GM10266 (cell line): ENCODE data around the gene ACSF3.
A peak's percentile ranks its signal among the peaks of the same experiment; 100 is the strongest.

Experiments used
- DNase-seq: peaks from one replicate; pipeline ENCODE4 v3.0.0; 2012; ENCODE audit errors: extremely low spot score
- TF ChIP-seq, protein P1 (sequence below): IDR thresholded peaks from 2 replicates; pipeline ENCODE4 v1.5.1; 2012; ENCODE audit warnings: mild to moderate bottlenecking, low read depth; ENCODE audit not compliant: control insufficient read depth, insufficient read depth; ENCODE audit errors: missing control alignments

ACSF3 gene

DNA sequence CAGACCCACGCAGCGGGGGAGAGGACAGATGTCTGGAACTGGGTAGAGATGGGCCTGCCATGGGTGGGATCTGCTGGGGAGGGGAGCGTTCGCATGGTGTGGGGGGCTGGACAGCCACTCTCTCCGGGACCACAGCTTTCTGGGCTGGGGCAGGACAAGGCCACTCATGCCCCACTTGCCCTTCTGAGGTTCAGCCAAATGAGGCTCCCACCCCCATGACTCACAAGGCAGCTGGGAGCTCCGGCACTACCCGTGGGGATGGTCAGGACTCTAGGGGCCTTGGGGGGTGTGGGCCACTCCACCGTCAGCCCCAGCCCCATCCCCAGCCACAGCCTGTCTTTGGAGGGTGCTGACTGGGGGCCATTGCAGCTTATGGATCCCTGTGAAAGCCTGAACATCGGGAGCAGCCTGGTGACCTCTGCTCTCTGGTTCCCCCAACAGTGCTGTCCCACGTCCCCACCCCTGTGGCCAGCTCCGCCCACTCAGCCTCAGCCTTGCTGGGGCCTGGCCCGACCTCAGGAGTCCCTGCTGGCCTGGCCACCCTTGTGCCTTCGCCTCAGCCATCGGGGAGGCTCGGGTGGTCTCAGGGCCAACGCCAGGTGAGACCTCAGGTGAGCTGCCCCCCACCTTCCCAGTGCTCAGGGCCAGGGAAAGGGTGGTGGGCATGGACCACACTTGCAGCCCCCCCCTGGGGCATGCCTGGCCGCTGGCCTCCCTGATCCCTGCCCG lies 73.2 kb downstream of the ACSF3 start:
- no peak for DNase-seq
- TF ChIP-seq, protein P1, sequence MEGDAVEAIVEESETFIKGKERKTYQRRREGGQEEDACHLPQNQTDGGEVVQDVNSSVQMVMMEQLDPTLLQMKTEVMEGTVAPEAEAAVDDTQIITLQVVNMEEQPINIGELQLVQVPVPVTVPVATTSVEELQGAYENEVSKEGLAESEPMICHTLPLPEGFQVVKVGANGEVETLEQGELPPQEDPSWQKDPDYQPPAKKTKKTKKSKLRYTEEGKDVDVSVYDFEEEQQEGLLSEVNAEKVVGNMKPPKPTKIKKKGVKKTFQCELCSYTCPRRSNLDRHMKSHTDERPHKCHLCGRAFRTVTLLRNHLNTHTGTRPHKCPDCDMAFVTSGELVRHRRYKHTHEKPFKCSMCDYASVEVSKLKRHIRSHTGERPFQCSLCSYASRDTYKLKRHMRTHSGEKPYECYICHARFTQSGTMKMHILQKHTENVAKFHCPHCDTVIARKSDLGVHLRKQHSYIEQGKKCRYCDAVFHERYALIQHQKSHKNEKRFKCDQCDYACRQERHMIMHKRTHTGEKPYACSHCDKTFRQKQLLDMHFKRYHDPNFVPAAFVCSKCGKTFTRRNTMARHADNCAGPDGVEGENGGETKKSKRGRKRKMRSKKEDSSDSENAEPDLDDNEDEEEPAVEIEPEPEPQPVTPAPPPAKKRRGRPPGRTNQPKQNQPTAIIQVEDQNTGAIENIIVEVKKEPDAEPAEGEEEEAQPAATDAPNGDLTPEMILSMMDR, result no peak

DNA sequence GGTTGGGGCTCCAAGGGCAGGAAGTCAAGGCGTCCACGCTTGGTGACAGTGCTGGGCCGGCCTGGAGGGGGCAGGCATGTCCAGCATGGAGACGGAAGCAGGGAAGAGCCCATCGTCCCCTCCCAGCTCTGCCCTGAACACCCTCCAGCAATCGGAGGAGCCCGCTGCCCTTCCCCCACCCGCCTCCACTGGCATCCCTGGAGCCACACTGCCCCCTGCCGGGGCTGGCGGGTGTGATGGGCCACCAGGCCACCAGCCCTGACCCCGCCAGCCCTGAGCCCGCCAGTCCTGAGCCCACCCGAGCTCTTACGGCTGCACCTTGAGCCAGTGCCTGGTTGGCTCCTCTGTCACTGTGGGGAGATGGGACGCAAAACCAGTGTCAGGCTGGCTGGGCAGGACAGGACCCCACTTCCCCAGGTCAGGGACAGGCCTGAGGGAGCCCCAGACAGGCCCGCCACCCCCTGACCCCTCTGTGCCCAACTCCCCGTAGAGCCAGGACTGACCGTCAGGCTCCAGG lies 73.8 kb downstream of the ACSF3 start:
- peak; percentile 90 for DNase-seq
- TF ChIP-seq, protein P1, result peak; percentile 91

DNA sequence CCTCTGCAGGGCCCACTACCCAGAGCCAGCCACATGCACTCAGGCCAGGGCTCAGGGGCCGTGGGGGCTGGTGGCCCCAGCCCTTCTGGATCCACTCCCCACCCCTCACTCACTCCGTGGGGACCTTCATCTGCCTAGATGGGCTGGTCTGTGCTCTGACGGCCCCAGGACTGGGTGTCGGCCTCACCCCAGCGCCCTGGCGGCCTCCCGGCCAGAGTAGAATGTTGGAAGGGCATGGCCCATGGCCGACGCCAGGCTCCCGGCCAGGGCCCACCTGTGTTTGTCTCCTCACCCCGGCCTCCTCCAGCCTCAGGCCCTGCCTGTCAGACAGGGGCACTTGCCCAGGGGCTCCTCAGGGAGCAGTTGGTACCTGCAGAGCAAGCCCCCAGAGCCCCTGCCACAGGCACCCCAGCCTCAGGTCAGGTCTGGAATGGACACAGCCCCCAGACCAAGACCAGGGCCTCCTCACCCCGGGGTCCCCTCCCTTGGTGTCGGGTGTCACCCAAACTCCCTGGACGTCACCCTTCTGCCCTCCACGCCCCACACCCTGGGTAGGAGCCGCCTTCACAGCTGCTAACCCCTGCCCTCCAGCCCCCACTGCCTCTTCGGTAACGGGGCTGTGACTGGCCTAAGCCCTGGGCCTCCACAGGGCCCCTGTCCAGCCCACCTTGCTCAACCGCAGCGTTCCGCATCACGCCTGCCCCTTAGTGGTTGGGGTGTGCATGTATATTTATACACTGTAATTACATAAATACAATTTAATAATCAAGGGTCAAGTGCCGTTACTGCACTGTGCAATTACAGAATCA lies 74.9 kb downstream of the ACSF3 start:
- TF ChIP-seq, protein P1, result no peak
- DNase-seq, result no peak

DNA sequence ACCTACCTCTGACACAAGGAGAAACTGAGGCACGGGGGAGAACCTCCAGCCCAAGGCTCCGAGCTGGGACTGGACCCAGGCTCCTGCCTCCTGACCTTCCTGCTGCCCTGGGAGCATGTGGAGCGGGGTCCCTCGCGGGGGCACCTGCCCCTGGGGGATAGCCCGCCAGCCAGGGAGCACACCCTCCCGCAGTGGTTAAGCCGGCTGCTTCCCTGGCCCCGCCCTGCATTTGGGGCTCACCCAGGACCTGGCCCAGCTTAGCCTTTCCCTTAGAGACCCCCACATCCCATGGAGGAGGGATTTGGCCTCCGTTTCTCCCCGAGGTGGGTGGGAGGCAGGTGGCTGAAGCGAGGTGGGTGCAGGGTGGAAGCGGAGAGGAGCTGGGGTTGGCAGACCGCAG lies 76.1 kb downstream of the ACSF3 start:
- TF ChIP-seq, protein P1, result no peak

DNA sequence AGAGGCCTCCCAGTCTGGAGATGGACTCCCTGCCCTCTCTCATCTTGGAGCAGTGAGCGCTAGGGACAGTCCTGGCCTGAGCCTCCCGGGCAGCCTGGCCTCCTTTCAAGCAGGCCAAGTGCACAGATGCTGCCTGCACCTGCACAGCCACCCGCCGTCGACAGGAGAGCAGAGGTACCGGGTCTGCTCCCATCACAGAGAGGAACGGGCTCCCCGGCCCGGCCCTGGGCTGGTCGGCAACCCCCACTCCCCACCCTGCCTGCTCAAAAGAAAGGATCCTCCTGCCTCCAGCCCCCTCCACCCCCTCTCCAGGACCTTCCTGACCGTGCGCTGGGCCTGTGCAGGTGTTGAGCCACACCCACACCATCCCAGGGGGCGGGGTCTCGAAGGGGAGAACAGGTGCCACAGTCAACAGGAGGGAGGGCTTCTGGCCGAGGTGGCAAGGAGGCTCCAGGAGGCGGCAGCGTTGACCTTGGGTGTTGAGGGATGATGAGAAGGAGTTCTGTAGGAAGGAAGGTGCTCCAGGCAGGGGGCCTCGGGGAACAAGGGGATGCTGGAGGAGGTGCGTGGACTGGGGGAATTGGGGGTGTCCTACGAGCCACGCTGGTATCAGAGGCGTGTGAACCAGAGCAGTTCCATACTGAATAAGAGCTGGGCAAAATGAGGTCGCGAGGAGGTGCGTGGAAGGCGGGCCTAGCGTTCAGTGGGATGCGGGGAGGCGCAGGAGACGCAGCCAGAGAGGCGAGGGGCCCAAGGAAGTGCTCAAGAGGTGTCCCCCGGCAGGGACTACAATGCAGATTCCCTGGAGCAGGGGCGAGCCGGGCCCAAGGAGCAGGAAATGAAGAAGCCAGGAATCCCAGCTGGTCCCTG lies 76.9 kb downstream of the ACSF3 start:
- DNase-seq, result no peak
- TF ChIP-seq, protein P1, result peak; percentile 27

More for the DNA sequence above, 76.1 kb downstream of the ACSF3 start:
- DNase-seq, result no peak

DNA sequence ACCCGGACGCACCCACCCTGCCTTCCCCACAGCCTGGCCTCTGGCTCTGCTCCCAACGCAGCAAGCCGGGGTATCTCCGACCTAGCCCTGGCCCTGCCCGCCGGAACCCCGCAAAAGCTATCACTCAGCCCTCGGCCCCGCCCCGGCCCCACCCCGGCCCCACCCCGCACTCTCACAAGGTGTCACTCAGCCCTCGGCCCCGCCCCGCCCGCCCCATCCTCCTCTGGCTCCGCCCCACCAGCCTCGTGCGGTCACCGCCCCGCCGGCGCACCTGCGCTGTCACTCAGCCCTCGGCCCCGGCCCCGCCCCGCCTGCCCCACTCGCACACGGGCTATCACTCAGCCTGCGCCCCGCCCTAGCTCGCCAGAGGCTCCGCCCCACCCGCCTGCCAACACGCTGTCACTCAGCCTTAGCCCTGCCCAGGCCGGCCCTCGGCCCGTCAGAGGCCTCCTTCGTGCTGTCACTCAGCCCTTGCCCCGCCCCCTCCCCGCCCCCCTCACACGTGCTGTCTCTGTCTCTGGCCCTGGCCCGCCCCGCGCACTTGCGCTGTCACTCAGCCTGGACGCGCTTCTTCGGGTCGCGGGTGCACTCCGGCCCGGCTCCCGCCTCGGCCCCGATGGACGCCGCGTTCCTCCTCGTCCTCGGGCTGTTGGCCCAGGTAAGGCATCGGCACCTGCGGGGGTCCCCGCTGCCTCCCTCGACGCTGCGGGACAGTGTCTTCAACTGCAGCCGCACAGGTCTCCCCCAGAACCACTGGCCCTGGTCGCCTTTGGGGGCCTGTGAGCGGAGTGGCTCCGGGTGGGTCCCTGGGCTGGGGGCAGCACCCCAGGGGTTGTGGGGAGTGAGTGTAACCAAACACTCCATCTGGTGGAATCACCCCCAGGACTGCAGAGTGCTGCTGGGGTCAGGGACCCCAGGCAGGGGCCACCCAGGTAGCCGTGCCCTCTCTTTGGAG lies 77.8 kb downstream of the ACSF3 start, which contains the start of gene CDH15:
CDH15 (plus strand) TSS at position 533 of the 955 bp plus-strand sequence; CDS start at position 617, 84 bp downstream.
- TF ChIP-seq, protein P1, result no peak

More for the DNA sequence above, 77.8 kb downstream of the ACSF3 start, which contains the start of gene CDH15:
- peak; percentile 100 for DNase-seq
